Stomach smooth muscle (tissue), 2 donors: ENCODE measurements around the gene PPP4R4.

Experiments used
- H3K27ac ChIP-seq: one replicate; pipeline ENCODE4 v1.7.0; 2013; ENCODE audit warnings: mild to moderate bottlenecking, low read length, inconsistent platforms
- H3K27me3 ChIP-seq, 2 donors: one replicate each; pipeline ENCODE4 v1.7.0; 2013; ENCODE audit warnings: low read length in 2 of 2; ENCODE audit not compliant: insufficient read depth in 2 of 2, control insufficient read depth in 1 of 2
- H3K36me3 ChIP-seq, 2 donors: one replicate each; pipeline ENCODE4 v1.7.0; 2013; ENCODE audit warnings: low read length in 2 of 2; ENCODE audit not compliant: control insufficient read depth in 2 of 2, insufficient read depth in 2 of 2
- H3K4me1 ChIP-seq: one replicate; pipeline ENCODE4 v1.7.0; 2013; ENCODE audit warnings: low read length; ENCODE audit not compliant: control insufficient read depth, insufficient read depth
- H3K4me3 ChIP-seq, 2 donors: one replicate each; pipeline ENCODE4 v1.7.0; 2013; ENCODE audit warnings: low read length in 2 of 2
- H3K9ac ChIP-seq, 2 donors: one replicate each; pipeline ENCODE4 v1.7.0; 2013; ENCODE audit warnings: low read length in 2 of 2, mild to moderate bottlenecking in 1 of 2
- H3K9me3 ChIP-seq, 2 donors: one replicate each; pipeline ENCODE4 v1.7.0; 2013; ENCODE audit warnings: low read length in 2 of 2; ENCODE audit not compliant: control insufficient read depth in 2 of 2
- donor health status: healthy.
- donor health status: Pancreatic carcinoma.

Gene PPP4R4, protein sequence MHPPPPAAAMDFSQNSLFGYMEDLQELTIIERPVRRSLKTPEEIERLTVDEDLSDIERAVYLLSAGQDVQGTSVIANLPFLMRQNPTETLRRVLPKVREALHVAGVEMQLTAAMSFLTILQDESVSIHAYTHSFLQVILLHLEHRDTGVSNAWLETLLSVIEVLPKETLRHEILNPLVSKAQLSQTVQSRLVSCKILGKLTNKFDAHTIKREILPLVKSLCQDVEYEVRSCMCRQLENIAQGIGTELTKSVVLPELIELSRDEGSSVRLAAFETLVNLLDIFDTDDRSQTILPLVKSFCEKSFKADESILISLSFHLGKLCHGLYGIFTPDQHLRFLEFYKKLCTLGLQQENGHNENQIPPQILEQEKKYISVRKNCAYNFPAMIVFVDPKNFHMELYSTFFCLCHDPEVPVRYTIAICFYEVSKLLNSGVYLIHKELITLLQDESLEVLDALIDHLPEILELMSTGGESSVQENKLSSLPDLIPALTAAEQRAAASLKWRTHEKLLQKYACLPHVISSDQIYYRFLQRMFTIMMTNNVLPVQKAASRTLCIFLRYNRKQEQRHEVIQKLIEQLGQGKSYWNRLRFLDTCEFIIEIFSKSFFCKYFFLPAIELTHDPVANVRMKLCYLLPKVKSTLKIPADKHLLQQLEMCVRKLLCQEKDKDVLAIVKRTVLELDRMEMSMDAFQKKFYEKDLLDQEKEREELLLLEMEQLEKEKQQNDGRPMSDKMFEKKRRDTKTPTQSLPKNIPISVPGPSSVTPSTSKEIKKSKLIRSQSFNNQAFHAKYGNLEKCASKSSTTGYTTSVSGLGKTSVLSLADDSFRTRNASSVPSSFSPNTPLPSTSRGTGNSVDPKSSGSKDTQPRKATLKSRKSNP

DNA sequence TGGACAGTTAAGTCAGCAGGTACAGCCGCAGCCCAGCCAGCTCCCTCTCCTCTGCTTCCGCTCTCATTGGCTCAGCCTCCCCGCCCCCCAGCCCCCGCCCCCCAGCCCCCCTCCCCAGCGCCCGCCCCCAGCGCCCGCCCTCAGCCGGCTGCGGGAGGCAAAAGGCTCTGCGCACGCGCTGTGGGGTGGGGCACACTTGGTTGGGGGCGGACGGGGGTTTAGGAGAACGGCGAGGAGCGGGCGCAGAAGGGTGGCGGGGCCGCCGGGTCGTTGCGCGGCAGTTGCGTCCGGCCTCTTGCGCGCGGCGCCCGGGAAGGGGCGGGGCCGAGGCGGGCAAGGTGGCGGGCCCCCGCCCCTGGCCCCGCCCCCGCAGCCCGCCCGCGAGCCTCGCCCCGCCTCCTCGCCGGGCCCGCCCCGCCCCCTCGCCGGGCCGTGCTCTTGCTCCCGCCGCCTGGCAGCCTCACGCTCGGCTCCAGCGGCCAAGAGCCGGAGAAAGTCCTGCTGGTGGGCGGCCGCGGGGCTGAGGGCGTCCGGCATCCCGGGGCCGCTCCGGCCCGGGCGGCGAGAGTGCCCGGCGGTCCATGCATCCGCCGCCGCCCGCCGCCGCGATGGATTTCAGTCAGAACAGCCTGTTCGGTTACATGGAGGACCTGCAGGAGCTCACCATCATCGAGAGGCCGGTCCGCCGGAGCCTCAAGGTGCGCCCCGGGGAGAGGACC, at the start of gene PPP4R4:
PPP4R4 (plus strand) TSS at position 438 of the 719 bp plus-strand sequence; CDS start at position 582, 144 bp downstream.
- peak within 1 kb of the TSS; percentile 58 to 68 for H3K4me3 ChIP-seq
- H3K4me1 ChIP-seq, result peaks cover 14% of the 10 kb centered on the region
- no peak within 1 kb of the TSS for H3K27ac ChIP-seq
- no peaks in the 10 kb centered on the region for H3K36me3 ChIP-seq
- no peaks in the 10 kb centered on the region for H3K9me3 ChIP-seq
- H3K27me3 ChIP-seq, result peaks cover 18 to 58% of the 10 kb centered on the region in 2 donors
- peak within 1 kb of the TSS in 1 of 2 donors; percentile 32 for H3K9ac ChIP-seq

DNA sequence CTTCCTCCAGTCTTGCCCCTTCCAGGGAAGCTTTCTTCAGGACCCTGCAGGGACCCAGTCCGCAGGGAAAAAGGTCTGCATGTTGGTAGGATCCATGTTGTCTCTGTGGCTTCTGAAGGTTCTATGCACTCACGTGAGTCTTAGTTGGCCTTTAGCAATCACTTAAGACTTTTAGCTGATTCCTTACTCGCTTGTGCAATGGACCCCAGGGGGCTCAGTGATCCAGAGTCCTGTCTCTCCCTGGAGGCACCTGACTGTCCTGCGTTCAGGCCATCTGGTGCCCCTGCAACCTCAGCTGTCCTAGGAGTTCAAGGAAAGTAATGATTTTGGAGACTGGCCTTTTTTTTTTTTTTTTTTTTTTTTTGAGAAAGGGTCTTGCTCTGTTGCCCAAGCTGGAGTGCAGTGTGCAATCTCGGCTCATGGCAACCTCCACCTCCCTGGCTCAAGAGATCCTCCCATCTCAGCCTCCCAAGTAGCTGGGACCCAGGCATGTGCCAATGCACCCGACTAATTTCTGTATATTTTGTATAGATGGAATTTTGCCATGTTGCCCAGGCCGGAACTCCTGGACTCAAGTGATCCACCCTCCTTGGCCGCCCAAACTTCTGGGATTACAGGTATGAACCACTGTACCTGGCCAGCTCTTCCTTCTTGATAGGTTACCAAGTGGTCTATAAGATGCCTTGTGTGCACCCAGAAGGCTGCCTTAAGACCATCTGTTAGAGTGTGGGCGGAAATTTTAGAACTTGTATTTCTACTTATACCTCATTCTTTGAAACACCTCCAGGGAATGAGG, 49.3 kb upstream of the PPP4R4 start:
- Histone ChIP-seq H3K27me3 (no peaks in the 10 kb centered on the region), H3K27ac (no peak overlapping the region), H3K9ac (no peak overlapping the region), H3K4me3 (no peak overlapping the region), H3K36me3 (peaks cover 0 to 4% of the 10 kb centered on the region in 2 donors), H3K9me3 (peaks cover 9 to 11% of the 10 kb centered on the region in 2 donors), H3K4me1 (peaks cover 11% of the 10 kb centered on the region)

DNA sequence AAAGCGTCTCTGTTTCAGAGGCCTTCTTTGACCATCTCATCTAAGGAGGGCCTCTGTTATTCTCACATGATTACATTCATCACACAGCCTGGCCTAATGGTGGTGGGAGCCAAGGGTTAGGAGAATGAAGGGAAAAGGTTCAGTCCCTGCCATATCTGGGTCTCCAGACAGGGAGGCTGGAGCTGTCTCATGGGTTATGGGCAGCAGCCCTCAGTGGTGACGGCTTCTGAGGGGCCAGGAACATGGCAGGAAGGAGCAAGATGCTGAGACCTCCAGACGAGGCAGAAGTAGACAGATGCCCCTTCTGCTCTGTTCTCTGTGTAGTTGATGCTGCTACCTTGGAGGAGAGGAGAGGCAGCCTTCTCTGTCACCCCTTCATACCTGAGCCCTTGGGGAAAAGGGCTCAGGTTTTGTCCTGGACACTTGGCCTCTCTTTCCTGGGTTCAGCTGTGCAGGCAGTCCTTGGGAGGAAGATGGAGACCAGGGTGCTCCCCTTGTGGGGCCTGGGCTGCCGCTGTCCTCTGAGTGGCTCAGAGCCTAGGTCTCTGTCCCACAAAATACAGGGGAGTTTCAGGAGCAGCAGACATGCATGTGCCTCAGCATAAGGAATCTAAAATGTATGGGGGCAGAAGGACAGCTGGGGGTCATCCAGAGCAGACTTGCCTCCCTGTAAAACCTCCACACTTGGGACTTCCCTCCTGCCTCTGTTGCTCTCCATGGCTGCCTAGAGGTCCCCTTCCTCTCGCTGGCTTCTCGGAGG, 48.3 kb upstream of the PPP4R4 start:
- Histone ChIP-seq H3K4me1 (peaks cover 13% of the 10 kb centered on the region), H3K9me3 (peaks cover 0 to 2% of the 10 kb centered on the region in 2 donors), H3K27ac (no peak overlapping the region), H3K36me3 (peaks cover 0 to 4% of the 10 kb centered on the region in 2 donors), H3K9ac (no peak overlapping the region), H3K4me3 (no peak overlapping the region), H3K27me3 (no peaks in the 10 kb centered on the region)

DNA sequence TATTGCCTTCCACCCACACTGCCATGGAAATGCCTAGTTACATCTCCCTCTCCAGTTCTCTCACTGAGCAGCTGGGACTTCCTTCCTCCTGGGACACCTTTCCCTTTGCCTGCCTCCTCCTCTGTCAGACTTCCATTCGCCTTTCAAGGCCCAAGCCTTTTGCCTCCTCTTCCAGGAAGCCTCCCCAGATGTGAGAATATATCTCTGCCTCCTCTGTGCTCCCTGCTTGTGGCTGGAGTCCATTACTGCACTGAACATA, 47.8 kb upstream of the PPP4R4 start:
- peaks cover 0 to 4% of the 10 kb centered on the region in 2 donors for H3K36me3 ChIP-seq
- no peaks in the 10 kb centered on the region for H3K9me3 ChIP-seq
- no peak overlapping the region for H3K9ac ChIP-seq
- no peak overlapping the region for H3K4me3 ChIP-seq
- peaks cover 13% of the 10 kb centered on the region for H3K4me1 ChIP-seq
- no peak overlapping the region for H3K27ac ChIP-seq
- no peaks in the 10 kb centered on the region for H3K27me3 ChIP-seq

DNA sequence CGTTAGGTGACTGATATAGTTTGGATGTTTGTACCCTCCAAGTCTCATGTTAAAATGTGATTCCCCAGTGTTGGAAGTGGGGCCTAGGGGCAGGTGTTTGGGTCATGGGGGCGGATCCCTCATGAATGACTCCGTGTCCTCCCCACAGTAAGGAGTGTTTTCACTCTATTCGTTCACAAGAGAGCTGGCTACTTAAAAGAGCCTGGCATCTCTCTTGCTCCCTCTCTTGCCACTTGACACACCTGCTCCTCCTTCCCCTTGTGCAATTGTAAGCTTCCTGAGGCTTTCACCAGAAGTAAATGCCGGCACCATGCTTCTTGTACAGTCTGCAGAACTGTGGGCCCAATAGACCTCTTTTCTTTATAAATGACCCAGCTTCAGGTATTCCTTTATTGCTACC, 47.3 kb upstream of the PPP4R4 start:
- H3K9me3 ChIP-seq, result no peaks in the 10 kb centered on the region
- H3K4me3 ChIP-seq, result no peak overlapping the region
- H3K9ac ChIP-seq, result no peak overlapping the region
- no peak overlapping the region for H3K27ac ChIP-seq
- H3K36me3 ChIP-seq, result peaks cover 0 to 4% of the 10 kb centered on the region in 2 donors
- H3K27me3 ChIP-seq, result no peaks in the 10 kb centered on the region
- H3K4me1 ChIP-seq, result peaks cover 13% of the 10 kb centered on the region

DNA sequence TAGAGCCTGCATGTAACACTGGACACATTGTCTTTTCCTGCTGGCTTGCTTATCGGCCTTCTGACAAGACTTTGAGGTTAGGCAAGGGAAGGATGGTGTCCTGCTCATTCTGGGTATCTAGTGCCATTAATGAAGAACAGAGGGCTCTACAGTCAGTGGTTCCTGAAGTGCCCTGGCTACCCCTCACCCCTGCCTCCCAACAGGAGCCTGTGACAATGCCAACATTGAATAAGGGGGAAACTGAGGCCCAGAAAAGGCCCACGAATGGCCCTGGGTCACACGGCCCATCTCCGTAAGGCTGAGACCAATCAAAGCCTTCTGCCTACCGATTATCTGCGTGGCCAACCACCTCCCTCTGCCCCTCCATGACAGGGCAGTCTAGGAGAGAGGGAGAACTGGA, 46.8 kb upstream of the PPP4R4 start:
- H3K36me3 ChIP-seq, result peaks cover 0 to 4% of the 10 kb centered on the region in 2 donors
- peaks cover 13% of the 10 kb centered on the region for H3K4me1 ChIP-seq
- no peaks in the 10 kb centered on the region for H3K9me3 ChIP-seq
- no peaks in the 10 kb centered on the region for H3K27me3 ChIP-seq
- H3K4me3 ChIP-seq, result no peak overlapping the region
- H3K27ac ChIP-seq, result no peak overlapping the region
- H3K9ac ChIP-seq, result no peak overlapping the region

DNA sequence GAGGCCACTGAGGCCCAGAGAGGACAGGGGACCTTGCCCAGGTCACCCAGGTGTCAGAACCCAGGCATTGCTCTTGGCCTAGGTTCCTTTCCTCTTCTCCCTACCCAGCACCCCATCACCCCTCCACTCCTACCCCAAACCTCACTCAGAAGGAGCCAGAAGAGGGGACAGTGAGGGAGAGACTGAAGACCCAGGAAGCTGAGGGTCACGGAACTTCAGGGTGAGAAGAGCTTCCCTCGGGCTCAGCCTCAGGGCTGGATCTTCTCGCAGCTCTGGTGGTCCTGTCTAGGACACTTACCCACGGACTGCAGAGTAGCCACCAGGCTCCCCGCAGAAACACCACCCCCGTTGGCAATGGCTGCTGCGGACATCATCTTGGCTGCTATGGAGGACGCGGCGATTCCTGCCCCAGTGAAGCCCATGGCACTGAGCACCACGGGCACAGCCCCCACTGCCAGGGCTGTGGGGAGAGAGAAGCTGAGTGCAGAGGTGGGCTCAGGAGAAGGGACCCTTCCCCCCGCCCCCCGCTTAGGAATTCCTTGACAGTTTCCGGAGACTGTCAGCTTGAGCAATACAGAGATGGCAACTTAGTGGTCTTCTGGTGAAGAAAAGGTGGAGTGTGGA, 45.8 kb upstream of the PPP4R4 start:
- no peaks in the 10 kb centered on the region for H3K9me3 ChIP-seq
- H3K27ac ChIP-seq, result peak overlapping the region; percentile 69
- peak overlapping the region in 1 of 2 donors; percentile 81 for H3K4me3 ChIP-seq

DNA sequence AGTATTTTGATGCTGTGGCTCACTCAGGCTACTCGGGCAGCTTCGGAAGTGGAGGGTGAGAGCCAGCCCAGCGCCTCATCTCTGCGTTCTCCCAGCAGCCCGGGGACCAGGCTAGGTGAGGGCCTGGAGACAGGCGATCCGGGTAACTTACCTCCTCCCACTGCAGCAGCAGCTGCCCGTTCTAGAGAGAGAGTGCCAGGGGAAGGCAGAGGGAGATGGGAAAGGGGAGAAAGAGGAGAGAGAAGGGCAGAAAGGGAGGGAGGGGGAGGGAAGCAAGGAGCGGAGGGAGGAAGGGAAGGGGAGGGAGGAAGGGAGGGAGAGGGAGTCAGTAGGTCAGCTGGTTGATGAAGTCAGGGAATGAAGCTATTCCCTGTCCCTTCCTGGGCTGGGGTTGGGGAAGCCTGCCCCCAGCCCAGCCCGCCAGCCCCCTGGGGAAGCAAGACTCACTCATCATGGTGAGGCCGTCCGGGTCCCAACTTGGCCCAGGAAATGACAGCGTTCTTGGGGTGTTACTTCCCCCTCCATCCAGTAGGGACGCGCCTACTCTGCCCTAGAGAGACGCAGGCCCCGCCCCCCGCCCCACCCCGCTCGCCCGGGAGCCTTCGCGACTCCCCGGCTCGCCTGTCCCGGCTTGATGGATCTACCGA, 44.9 kb upstream of the PPP4R4 start, which contains the start of gene IFI27L2:
IFI27L2 (minus strand) TSS at position 494 of the 647 bp plus-strand sequence; CDS start at position 454, 40 bp downstream.
- Histone ChIP-seq H3K36me3 (peaks cover 0 to 4% of the 10 kb centered on the region in 2 donors), H3K27ac (peak within 1 kb of the TSS; percentile 69), H3K9me3 (no peaks in the 10 kb centered on the region), H3K27me3 (no peaks in the 10 kb centered on the region), H3K9ac (peak within 1 kb of the TSS; percentile 68 to 72), H3K4me1 (peaks cover 13% of the 10 kb centered on the region), H3K4me3 (peak within 1 kb of the TSS; percentile 81 to 85)

More for the DNA sequence above, 45.8 kb upstream of the PPP4R4 start:
- no peaks in the 10 kb centered on the region for H3K27me3 ChIP-seq
- H3K4me1 ChIP-seq, result peaks cover 13% of the 10 kb centered on the region
- H3K9ac ChIP-seq, result peak overlapping the region in 1 of 2 donors; percentile 68
- peaks cover 0 to 4% of the 10 kb centered on the region in 2 donors for H3K36me3 ChIP-seq
